HCT116 (cell line): Measurements from ENCODE around the gene MLH3. TPM values are rescaled to one million over a fixed set of nuclear protein-coding genes. Genes with fewer than 3 reads are reported as not detected.

Experiments used
- ATAC-seq: fragments of 200-7000 bp; cut with Tn5 transposase; 2 replicates; pipeline ENCODE4 v1.9.1; 2020; ENCODE audit warnings: mild to moderate bottlenecking, moderate library complexity
- BruUV-seq: library from RNA; stranded (reverse); fragments of 400-500 nt; replicated peaks from 2 replicates; lab custom pipeline; 2021; lab: Mats Ljungman, UMichigan
- CTCF ChIA-PET: fragments of 300-600 bp; sonication (Branson Sonifier 250); formaldehyde crosslinking; loops from one replicate; lab custom pipeline; 2021; ENCODE audit warnings: antibody characterized with exemption; lab: Charles Lee
- POLR2A ChIA-PET: fragments of 300-600, 350-600 bp; sonication (Branson Sonifier 250); formaldehyde crosslinking; loops from one replicate; lab custom pipeline; 2021; ENCODE audit warnings: antibody characterized with exemption; lab: Charles Lee
- RAD21 ChIA-PET, 2 experiments: fragments of 300-600 bp; sonication (Branson Sonifier 250); formaldehyde crosslinking; loops; one replicate each; lab custom pipeline; 2023; ENCODE audit warnings: low total read pairs in 2 of 2; ENCODE audit not compliant: uncharacterized antibody in 2 of 2, unreplicated experiment in 2 of 2, low non-redundant PET in 1 of 2; lab: Charles Lee
- DNase-seq: peaks from one replicate; pipeline ENCODE4 v3.0.0-alpha.2; 2010; ENCODE audit warnings: low read depth, low spot score
- H2AFZ ChIP-seq: fragments of 200-600 bp; shearing (Covaris generic), sonication (generic); 2 replicates; pipeline ENCODE4 v1.6.1; 2017; ENCODE audit warnings: low read depth, mixed run types, mixed read lengths, antibody characterized with exemption, low read length; ENCODE audit not compliant: poor library complexity, severe bottlenecking
- H3K27ac ChIP-seq: 2 replicates; pipeline ENCODE4 v1.5.1; 2012; ENCODE audit warnings: low read depth, low read length
- H3K27me3 ChIP-seq: fragments of 200-600 bp; sonication (generic); 2 replicates; pipeline ENCODE4 v1.6.1; 2016; ENCODE audit warnings: mixed run types, low read length, mixed read lengths; ENCODE audit not compliant: insufficient read depth
- H3K36me3 ChIP-seq, 2 experiments: fragments of 200-500 bp in 1 of 2; fragments of 200-600 bp in 1 of 2; sonication (Bioruptor generic) in 1 of 2; sonication (generic) in 1 of 2; 2 replicates each; pipeline versions ENCODE4 v1.5.1 to v1.6.1; 2014 to 2016; ENCODE audit warnings: low read length in 2 of 2, inconsistent platforms in 1 of 2, mixed read lengths in 1 of 2, mixed run types in 1 of 2; ENCODE audit not compliant: insufficient read depth in 2 of 2, control insufficient read depth in 1 of 2
- H3K4me1 ChIP-seq, 2 experiments: fragments of 200-600 bp in 1 of 2; sonication (generic) in 1 of 2; 2 replicates each; pipeline versions ENCODE4 v1.5.1 to v1.6.1; 2012 to 2017; ENCODE audit warnings: low read length in 2 of 2, inconsistent platforms in 1 of 2, mild to moderate bottlenecking in 1 of 2, mixed read lengths in 1 of 2, mixed run types in 1 of 2, moderate library complexity in 1 of 2; ENCODE audit not compliant: insufficient read depth in 2 of 2, control insufficient read depth in 1 of 2
- H3K4me2 ChIP-seq: fragments of 200-600 bp; sonication (generic); 2 replicates; pipeline ENCODE4 v1.6.1; 2017; ENCODE audit warnings: mixed run types, low read length, mixed read lengths
- H3K4me3 ChIP-seq, 2 experiments: fragments of 200-600 bp in 1 of 2; sonication (generic) in 1 of 2; replicated peaks in 1 of 2; 2 replicates each; pipeline ENCODE4 v1.5.1; 2011 to 2016; ENCODE audit warnings: low read length in 2 of 2, control low read depth in 1 of 2, low read depth in 1 of 2, mild to moderate bottlenecking in 1 of 2, mixed read lengths in 1 of 2, mixed run types in 1 of 2
- H3K79me2 ChIP-seq: fragments of 200-600 bp; sonication (generic); 2 replicates; pipeline ENCODE4 v1.6.1; 2017; ENCODE audit warnings: mild to moderate bottlenecking, mixed run types, low read length, moderate library complexity, mixed read lengths; ENCODE audit not compliant: insufficient read depth
- H3K9ac ChIP-seq: fragments of 200-600 bp; sonication (generic); 2 replicates; pipeline ENCODE4 v1.6.1; 2016; ENCODE audit warnings: low read length, mixed read lengths
- H3K9me2 ChIP-seq: fragments of 200-600 bp; sonication (generic), shearing (Covaris generic); 2 replicates; pipeline ENCODE4 v1.6.1; 2017; ENCODE audit warnings: mixed run types, mild to moderate bottlenecking, moderate library complexity; ENCODE audit not compliant: insufficient read depth
- H3K9me3 ChIP-seq, 2 experiments: fragments of 200-500 bp in 1 of 2; fragments of 200-600 bp in 1 of 2; sonication (Bioruptor generic) in 1 of 2; sonication (generic) in 1 of 2; 2 replicates each; pipeline ENCODE4 v1.6.1; 2014 to 2017; ENCODE audit warnings: low read length in 2 of 2, mixed read lengths in 2 of 2, inconsistent platforms in 1 of 2, low read depth in 1 of 2, mild to moderate bottlenecking in 1 of 2, mixed run types in 1 of 2, moderate library complexity in 1 of 2; ENCODE audit not compliant: control insufficient read depth in 1 of 2, insufficient read depth in 1 of 2
- H4K20me1 ChIP-seq: fragments of 200-600 bp; sonication (generic), shearing (Covaris generic); 2 replicates; pipeline ENCODE4 v1.6.1; 2017; ENCODE audit warnings: mixed run types, mild to moderate bottlenecking, moderate library complexity; ENCODE audit not compliant: insufficient read depth
- CEBPB ChIP-seq: IDR thresholded peaks from 2 replicates; pipeline ENCODE4 v1.6.1; 2012; ENCODE audit warnings: low read depth
- EZH2phosphoT487 ChIP-seq: fragments of 200-600 bp; IDR thresholded peaks from 2 replicates; pipeline ENCODE4 v1.6.1; 2018; ENCODE audit warnings: antibody characterized with exemption, borderline replicate concordance
- JUND ChIP-seq: IDR thresholded peaks from 2 replicates; pipeline ENCODE4 v1.6.1; 2012
- POLR2AphosphoS5 ChIP-seq: IDR thresholded peaks from 2 replicates; pipeline ENCODE4 v1.6.1; 2011; ENCODE audit warnings: mild to moderate bottlenecking, low read depth, low read length, moderate library complexity
- SP1 ChIP-seq: IDR thresholded peaks from 2 replicates; pipeline ENCODE4 v1.6.1; 2012; ENCODE audit warnings: low read depth
- YY1 ChIP-seq: IDR thresholded peaks from 2 replicates; pipeline ENCODE4 v1.6.1; 2011; ENCODE audit warnings: low read length, low read depth, moderate library complexity, mild to moderate bottlenecking; ENCODE audit not compliant: insufficient replicate concordance; ENCODE audit errors: extremely low read depth
- intact Hi-C: fragments of 100-400 bp; cut with micrococcal nuclease; formaldehyde crosslinking; loops from 2 replicates; pipeline ENCODE4 v1.10.0; 2022
- total RNA-seq: library from RNA; stranded (reverse); gene quantifications from one replicate; pipeline ENCODE4 v1.2.1, GENCODE V29; 2021; ENCODE audit not compliant: unreplicated experiment
- TF ChIP-seq, protein P1 (sequence below): IDR thresholded peaks from 2 replicates; pipeline ENCODE4 v1.6.1; 2011; ENCODE audit warnings: mild to moderate bottlenecking, low read length, moderate library complexity; ENCODE audit not compliant: insufficient replicate concordance; ENCODE audit errors: extremely low read depth
- TF ChIP-seq, protein P2 (sequence below): IDR thresholded peaks from 2 replicates; pipeline ENCODE4 v1.6.1; 2012

Gene MLH3
- total RNA-seq, 1 experiment from 2014 or later = 14.7 TPM

DNA sequence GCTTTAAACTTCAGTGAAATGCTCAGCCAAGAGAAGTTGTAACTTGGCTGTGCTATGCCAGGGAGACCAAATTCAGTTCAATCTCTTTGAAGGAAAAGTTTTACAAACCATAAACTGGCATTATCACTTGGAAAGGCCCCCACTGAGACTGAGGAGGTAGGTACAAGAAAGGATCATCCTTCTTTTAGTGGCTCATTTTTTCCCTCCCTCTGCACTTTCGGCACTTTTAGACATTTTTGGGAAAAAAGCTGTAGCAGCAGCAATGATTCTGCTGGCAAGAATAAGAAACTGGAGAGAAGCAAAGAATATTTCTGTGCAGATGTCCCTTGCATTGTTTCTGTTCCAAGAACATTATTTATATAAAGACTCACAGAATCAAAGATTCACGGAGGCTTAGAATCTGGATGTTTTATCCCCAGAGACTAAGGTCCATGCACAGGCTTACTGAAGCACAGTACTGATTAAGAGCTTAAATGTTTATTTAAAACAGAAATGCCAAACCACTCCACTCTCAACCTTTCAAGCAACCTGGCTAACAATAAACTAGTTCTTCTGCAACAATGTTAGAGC, 30.5 kb upstream of the MLH3 start:
- no peak overlapping the region for H3K9ac ChIP-seq
- DNase-seq (no peak), ATAC-seq (no peak)
- no peaks in the 10 kb centered on the region for H3K27me3 ChIP-seq
- RAD21 ChIA-PET = no interaction called here
- no peak overlapping the region for H3K4me2 ChIP-seq
- peaks cover under 1 to 17% of the 10 kb centered on the region in 2 experiments; a peak in 3 of 4 replicates for H3K36me3 ChIP-seq
- BruUV-seq = no TSS peak
- no peak overlapping the region for H2AFZ ChIP-seq
- H3K9me2 ChIP-seq = no peaks in the 10 kb centered on the region
- H4K20me1 ChIP-seq = no peaks in the 10 kb centered on the region
- no peak overlapping the region for H3K4me3 ChIP-seq
- intact Hi-C loops = no loop called here
- CTCF ChIA-PET = interaction anchor here (1.0 kb wide), 1 partner anchor 137 kb away, joined by 3 read pairs; no protein-coding TSS in a partner anchor
- H3K4me1 ChIP-seq = no peaks in the 10 kb centered on the region
- POLR2A ChIA-PET = no interaction called here
- H3K27ac ChIP-seq = no peak overlapping the region
- TF ChIP-seq, protein P1, sequence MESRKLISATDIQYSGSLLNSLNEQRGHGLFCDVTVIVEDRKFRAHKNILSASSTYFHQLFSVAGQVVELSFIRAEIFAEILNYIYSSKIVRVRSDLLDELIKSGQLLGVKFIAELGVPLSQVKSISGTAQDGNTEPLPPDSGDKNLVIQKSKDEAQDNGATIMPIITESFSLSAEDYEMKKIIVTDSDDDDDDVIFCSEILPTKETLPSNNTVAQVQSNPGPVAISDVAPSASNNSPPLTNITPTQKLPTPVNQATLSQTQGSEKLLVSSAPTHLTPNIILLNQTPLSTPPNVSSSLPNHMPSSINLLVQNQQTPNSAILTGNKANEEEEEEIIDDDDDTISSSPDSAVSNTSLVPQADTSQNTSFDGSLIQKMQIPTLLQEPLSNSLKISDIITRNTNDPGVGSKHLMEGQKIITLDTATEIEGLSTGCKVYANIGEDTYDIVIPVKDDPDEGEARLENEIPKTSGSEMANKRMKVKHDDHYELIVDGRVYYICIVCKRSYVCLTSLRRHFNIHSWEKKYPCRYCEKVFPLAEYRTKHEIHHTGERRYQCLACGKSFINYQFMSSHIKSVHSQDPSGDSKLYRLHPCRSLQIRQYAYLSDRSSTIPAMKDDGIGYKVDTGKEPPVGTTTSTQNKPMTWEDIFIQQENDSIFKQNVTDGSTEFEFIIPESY = no peak
- TF ChIP-seq POLR2AphosphoS5 (no peak), JUND (no peak), SP1 (no peak)
- no peaks in the 10 kb centered on the region for H3K79me2 ChIP-seq
- H3K9me3 ChIP-seq = no peaks in the 10 kb centered on the region

DNA sequence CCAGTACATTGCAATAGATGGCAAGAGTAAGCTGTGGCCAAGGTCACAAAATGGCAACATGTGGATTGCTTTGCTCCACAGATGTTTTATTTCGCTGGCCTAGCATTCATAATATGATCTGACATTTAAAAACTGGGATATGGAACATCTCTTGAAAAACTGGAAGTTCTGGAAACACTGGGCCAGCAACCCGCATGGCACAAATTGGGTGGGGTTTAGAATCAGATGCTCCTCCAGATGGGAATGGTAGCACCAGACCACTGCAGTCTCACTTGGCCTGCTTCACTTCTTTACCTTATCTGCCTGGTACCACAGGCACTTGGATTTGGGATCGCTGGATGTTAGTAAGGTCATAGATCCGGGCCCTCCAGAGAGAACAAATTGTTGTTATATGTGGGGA, 28.3 kb upstream of the MLH3 start:
- DNase-seq = no peak
- peaks cover 0 to 8% of the 10 kb centered on the region in 2 experiments; a peak in 1 of 4 replicates for H3K36me3 ChIP-seq
- no peak overlapping the region for H3K27ac ChIP-seq
- no peak overlapping the region for H3K4me3 ChIP-seq
- ATAC-seq = no peak
- no peaks in the 10 kb centered on the region for H3K27me3 ChIP-seq
- no TSS peak for BruUV-seq
- no peaks in the 10 kb centered on the region for H4K20me1 ChIP-seq
- TF ChIP-seq EZH2phosphoT487 (no peak), CEBPB (no peak), YY1 (no peak), JUND (no peak)
- TF ChIP-seq, protein P2, sequence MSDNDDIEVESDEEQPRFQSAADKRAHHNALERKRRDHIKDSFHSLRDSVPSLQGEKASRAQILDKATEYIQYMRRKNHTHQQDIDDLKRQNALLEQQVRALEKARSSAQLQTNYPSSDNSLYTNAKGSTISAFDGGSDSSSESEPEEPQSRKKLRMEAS = no peak
- no peaks in the 10 kb centered on the region for H3K9me2 ChIP-seq
- ChIA-PET CTCF (no interaction called here), RAD21 (no interaction called here), POLR2A (no interaction called here)
- H3K79me2 ChIP-seq = no peaks in the 10 kb centered on the region
- H3K9ac ChIP-seq = no peak overlapping the region
- H3K4me2 ChIP-seq = no peak overlapping the region
- no peak overlapping the region for H2AFZ ChIP-seq
- no peaks in the 10 kb centered on the region for H3K9me3 ChIP-seq
- no peaks in the 10 kb centered on the region for H3K4me1 ChIP-seq
- intact Hi-C loops = no loop called here
